ENCODE measurements around the gene KCNMA1.

Gene KCNMA1

GRCh38 chr10:77532068-77532467 lies 105.5 kb downstream of the KCNMA1 start:
- DNase-seq (ENCODE audit: extremely low read depth, insufficient read length): no peak
- Histone ChIP-seq H3K36me3 (ENCODE audit: control insufficient read depth, insufficient read depth, low read length) (no peaks in the 10 kb centered on the region), H3K27me3 (replicated peaks; ENCODE audit: control insufficient read depth, insufficient read depth, low read length) (no peaks in the 10 kb centered on the region; the same call in 1 of the 2 replicates), H3K4me3 (replicated peaks; ENCODE audit: low read depth, low read length) (no peak overlapping the region)
- TF ChIP-seq CTCF (IDR thresholded peaks at IDR 0.05; ENCODE audit: insufficient read depth, low read length, poor library complexity, severe bottlenecking): no peak

GRCh38 chr10:77531441-77532001 lies 106.1 kb downstream of the KCNMA1 start:
- Histone ChIP-seq H3K27me3 (replicated peaks; ENCODE audit: control insufficient read depth, insufficient read depth, low read length) (no peaks in the 10 kb centered on the region; the same call in 1 of the 2 replicates), H3K36me3 (ENCODE audit: control insufficient read depth, insufficient read depth, low read length) (no peaks in the 10 kb centered on the region), H3K4me3 (replicated peaks; ENCODE audit: low read depth, low read length) (no peak overlapping the region)
- TF ChIP-seq CTCF (IDR thresholded peaks at IDR 0.05; ENCODE audit: insufficient read depth, low read length, poor library complexity, severe bottlenecking): no peak
- DNase-seq (ENCODE audit: extremely low read depth, insufficient read length): no peak

GRCh38 chr10:77530011-77530410 lies 107.6 kb downstream of the KCNMA1 start:
- TF ChIP-seq CTCF (IDR thresholded peaks at IDR 0.05; ENCODE audit: insufficient read depth, low read length, poor library complexity, severe bottlenecking): no peak
- no peak for DNase-seq (ENCODE audit: extremely low read depth, insufficient read length)
- H3K36me3 ChIP-seq (ENCODE audit: control insufficient read depth, insufficient read depth, low read length): no peaks in the 10 kb centered on the region
- no peak overlapping the region for H3K4me3 ChIP-seq (replicated peaks; ENCODE audit: low read depth, low read length)
- H3K27me3 ChIP-seq (replicated peaks; ENCODE audit: control insufficient read depth, insufficient read depth, low read length): no peaks in the 10 kb centered on the region; the same call in 1 of the 2 replicates

- TF ChIP-seq CTCF (IDR thresholded peaks at IDR 0.05; ENCODE audit: insufficient read depth, low read length, poor library complexity, severe bottlenecking): no peak
- no peaks in the 10 kb centered on the region for H3K36me3 ChIP-seq (ENCODE audit: control insufficient read depth, insufficient read depth, low read length)
- DNase-seq (ENCODE audit: extremely low read depth, insufficient read length): no peak
- no peaks in the 10 kb centered on the region; the same call in 1 of the 2 replicates for H3K27me3 ChIP-seq (replicated peaks; ENCODE audit: control insufficient read depth, insufficient read depth, low read length)
- H3K4me3 ChIP-seq (replicated peaks; ENCODE audit: low read depth, low read length): no peak overlapping the region
Observed at GRCh38 chr10:77529050-77529576, 108.5 kb downstream of the KCNMA1 start.

- no peak overlapping the region for H3K4me3 ChIP-seq (replicated peaks; ENCODE audit: low read depth, low read length)
- DNase-seq (ENCODE audit: extremely low read depth, insufficient read length): no peak
- H3K36me3 ChIP-seq (ENCODE audit: control insufficient read depth, insufficient read depth, low read length): no peaks in the 10 kb centered on the region
- no peak for TF ChIP-seq CTCF (IDR thresholded peaks at IDR 0.05; ENCODE audit: insufficient read depth, low read length, poor library complexity, severe bottlenecking)
- H3K27me3 ChIP-seq (replicated peaks; ENCODE audit: control insufficient read depth, insufficient read depth, low read length): no peaks in the 10 kb centered on the region
Observed at GRCh38 chr10:77527839-77528238, 109.8 kb downstream of the KCNMA1 start.
